H1 (cell line): Measurements from ENCODE around the gene CCDC30. TPM values are rescaled to one million over a fixed set of nuclear protein-coding genes. Genes with fewer than 3 reads are reported as not detected.

Experiments
- CTCF ChIA-PET: fragments of 300-600 bp; sonication (Branson Sonifier 250); formaldehyde crosslinking; loops from one replicate; lab custom pipeline; 2021; ENCODE audit not compliant: partially characterized antibody; lab: Charles Lee
- POLR2A ChIA-PET: fragments of 300-600 bp; sonication (Branson Sonifier 250); formaldehyde crosslinking; loops from one replicate; lab custom pipeline; 2021; ENCODE audit warnings: inconsistent platforms; ENCODE audit not compliant: partially characterized antibody; lab: Charles Lee
- DNase-seq, 2 experiments: peaks; one replicate each; pipeline versions ENCODE4 v3.0.0 to v3.0.0-alpha.2; 2010 to 2022; ENCODE audit warnings: low spot score in 2 of 2, low read depth in 1 of 2, mixed read lengths in 1 of 2
- FAIRE-seq: peaks from 2 replicates; lab custom pipeline; 2011; peaks lifted over from hg19 to GRCh38; lab: Jason Lieb, UNC
- H2AFZ ChIP-seq: 2 replicates; pipeline ENCODE4 v1.8.1; 2012; ENCODE audit warnings: low read length, inconsistent platforms
- H2AK5ac ChIP-seq: 2 replicates; pipeline ENCODE4 v1.6.1; 2013; ENCODE audit warnings: low read depth, low read length
- H2BK120ac ChIP-seq: replicated peaks from 2 replicates; pipeline ENCODE3; 2013; ENCODE audit warnings: low read depth, low read length, inconsistent platforms
- H2BK12ac ChIP-seq: 2 replicates; pipeline ENCODE4 v1.6.1; 2013; ENCODE audit warnings: low read depth, low read length
- H2BK15ac ChIP-seq: 2 replicates; pipeline ENCODE4 v1.6.1; 2013; ENCODE audit warnings: low read length
- H2BK20ac ChIP-seq: 2 replicates; pipeline ENCODE4 v1.6.1; 2013; ENCODE audit warnings: low read length
- H2BK5ac ChIP-seq: 2 replicates; pipeline ENCODE4 v1.6.1; 2013; ENCODE audit warnings: low read depth, low read length
- H3K14ac ChIP-seq: 2 replicates; pipeline ENCODE4 v1.6.1; 2013; ENCODE audit warnings: inconsistent platforms; ENCODE audit not compliant: insufficient read length
- H3K18ac ChIP-seq: 2 replicates; pipeline ENCODE4 v1.6.1; 2013; ENCODE audit warnings: low read length; ENCODE audit errors: extremely low read depth
- H3K23ac ChIP-seq: 2 replicates; pipeline ENCODE4 v1.6.1; 2013; ENCODE audit warnings: inconsistent platforms; ENCODE audit not compliant: insufficient read length
- H3K23me2 ChIP-seq: 2 replicates; pipeline ENCODE4 v1.6.1; 2013; ENCODE audit warnings: low read depth, low read length
- H3K27ac ChIP-seq: 2 replicates; pipeline ENCODE4 v1.6.1; 2011; ENCODE audit warnings: low read depth, low read length, inconsistent platforms
- H3K27me3 ChIP-seq, 4 experiments: replicated peaks in 1 of 4; 1 replicate in 1 of 4; 2 replicates in 3 of 4; pipeline versions ENCODE4 v1.6.1 to v1.8.1; 2011 to 2013; ENCODE audit warnings: low read length in 3 of 4, mild to moderate bottlenecking in 3 of 4, inconsistent platforms in 2 of 4, mixed read lengths in 2 of 4, moderate library complexity in 1 of 4; ENCODE audit not compliant: control insufficient read depth in 3 of 4, insufficient read depth in 3 of 4; ENCODE audit errors: extremely low read depth in 1 of 4
- H3K36me3 ChIP-seq, 4 experiments: 2 replicates each; pipeline versions ENCODE4 v1.6.1 to v1.8.1; 2011 to 2013; ENCODE audit warnings: mild to moderate bottlenecking in 4 of 4, low read length in 3 of 4, moderate library complexity in 2 of 4, control low read depth in 1 of 4, inconsistent platforms in 1 of 4; ENCODE audit not compliant: insufficient read depth in 4 of 4, control insufficient read depth in 2 of 4
- H3K4ac ChIP-seq: replicated peaks from 2 replicates; pipeline ENCODE3; 2013; ENCODE audit warnings: low read length, low read depth, mixed read lengths, inconsistent platforms; ENCODE audit not compliant: insufficient read length
- H3K4me1 ChIP-seq, 4 experiments: replicated peaks in 1 of 4; 1 replicate in 1 of 4; 2 replicates in 3 of 4; pipeline versions ENCODE4 v1.6.1 to v1.8.1; 2011 to 2013; ENCODE audit warnings: low read length in 3 of 4, inconsistent platforms in 2 of 4, mixed read lengths in 1 of 4; ENCODE audit not compliant: insufficient read depth in 4 of 4, control insufficient read depth in 3 of 4
- H3K4me2 ChIP-seq, 2 experiments: 2 replicates each; pipeline versions ENCODE4 v1.6.1 to v1.8.1; 2011 to 2013; ENCODE audit warnings: low read depth in 2 of 2, low read length in 2 of 2, control low read depth in 1 of 2, inconsistent platforms in 1 of 2, mild to moderate bottlenecking in 1 of 2; ENCODE audit not compliant: insufficient read depth in 1 of 2
- H3K4me3 ChIP-seq, 4 experiments: fragments of 200-600, 300-600 bp in 1 of 4; sonication (generic), shearing (Covaris generic), sonication (Bioruptor Twin) in 1 of 4; 2 replicates each; pipeline versions ENCODE4 v1.5.1 to v1.8.1; 2011 to 2016; ENCODE audit warnings: low read length in 4 of 4, low read depth in 3 of 4, control low read depth in 2 of 4, inconsistent platforms in 2 of 4, mild to moderate bottlenecking in 2 of 4, mixed read lengths in 1 of 4, moderate library complexity in 1 of 4; ENCODE audit not compliant: insufficient read depth in 2 of 4; ENCODE audit errors: extremely low read depth in 1 of 4
- H3K56ac ChIP-seq: replicated peaks from 2 replicates; pipeline ENCODE3; 2013; ENCODE audit warnings: low read depth, mild to moderate bottlenecking, mixed read lengths, low read length, inconsistent platforms; ENCODE audit not compliant: insufficient read length
- H3K79me1 ChIP-seq: 2 replicates; pipeline ENCODE4 v1.6.1; 2013; ENCODE audit warnings: low read depth, low read length, control low read depth
- H3K79me2 ChIP-seq, 2 experiments: 2 replicates each; pipeline versions ENCODE4 v1.6.1 to v1.8.1; 2012 to 2013; ENCODE audit warnings: low read length in 2 of 2, mild to moderate bottlenecking in 2 of 2, inconsistent platforms in 1 of 2; ENCODE audit not compliant: insufficient read depth in 2 of 2, control insufficient read depth in 1 of 2
- H3K9ac ChIP-seq, 4 experiments: replicated peaks in 1 of 4; 1 replicate in 1 of 4; 2 replicates in 3 of 4; pipeline versions ENCODE4 v1.6.1 to v1.8.1; 2011 to 2013; ENCODE audit warnings: low read depth in 3 of 4, low read length in 3 of 4, control low read depth in 2 of 4, mild to moderate bottlenecking in 2 of 4, moderate library complexity in 2 of 4, inconsistent platforms in 1 of 4; ENCODE audit errors: extremely low read depth in 1 of 4
- H3K9me3 ChIP-seq, 2 experiments: 2 replicates each; pipeline versions ENCODE4 v1.6.1 to v1.8.1; 2012 to 2013; ENCODE audit warnings: mild to moderate bottlenecking in 2 of 2, moderate library complexity in 2 of 2, control low read depth in 1 of 2, inconsistent platforms in 1 of 2, low read depth in 1 of 2, low read length in 1 of 2, mixed read lengths in 1 of 2; ENCODE audit not compliant: insufficient read depth in 2 of 2
- H4K20me1 ChIP-seq, 2 experiments: replicated peaks in 1 of 2; 2 replicates each; pipeline versions ENCODE3 to v1.8.1; 2011 to 2013; ENCODE audit warnings: inconsistent platforms in 2 of 2, low read length in 2 of 2, mild to moderate bottlenecking in 1 of 2; ENCODE audit not compliant: insufficient read depth in 2 of 2, control insufficient read depth in 1 of 2
- H4K5ac ChIP-seq: 2 replicates; pipeline ENCODE4 v1.6.1; 2013; ENCODE audit warnings: low read length, low read depth, mixed read lengths, inconsistent platforms; ENCODE audit not compliant: insufficient read length
- H4K8ac ChIP-seq: 2 replicates; pipeline ENCODE4 v1.8.0; 2013; ENCODE audit warnings: mild to moderate bottlenecking, moderate library complexity, low read length, inconsistent platforms; ENCODE audit not compliant: insufficient read depth; ENCODE audit errors: extremely low read depth
- H4K91ac ChIP-seq: replicated peaks from 2 replicates; pipeline ENCODE3; 2013; ENCODE audit warnings: low read length, mixed read lengths, inconsistent platforms; ENCODE audit not compliant: insufficient read length
- BRCA1 ChIP-seq: IDR thresholded peaks from 2 replicates; pipeline ENCODE4 v1.6.1; 2012; ENCODE audit warnings: low read depth, low read length, improper control_type of control experiment
- CBX5 ChIP-seq: fragments of 300-800, 300-1000 bp; sonication (generic); IDR thresholded peaks from 2 replicates; pipeline ENCODE4 v1.7.1; 2016; ENCODE audit warnings: antibody characterized with exemption, low read length, low read depth
- GTF2F1 ChIP-seq: IDR thresholded peaks from 2 replicates; pipeline ENCODE4 v1.6.1; 2012; ENCODE audit warnings: low read depth, low read length, improper control_type of control experiment, borderline replicate concordance
- HDAC6 ChIP-seq: IDR thresholded peaks from one replicate; pipeline ENCODE4 v1.7.1; 2012; ENCODE audit warnings: low read depth, mild to moderate bottlenecking, inconsistent platforms, low read length, moderate library complexity
- KDM1A ChIP-seq: fragments of 200-600, 300-600 bp; sonication (generic); IDR thresholded peaks from 2 replicates; pipeline ENCODE4 v1.7.1; 2016; ENCODE audit warnings: mild to moderate bottlenecking, low read length, borderline replicate concordance
- KDM5A ChIP-seq: fragments of 200-600 bp; IDR thresholded peaks from 2 replicates; pipeline ENCODE4 v1.7.1; 2012; ENCODE audit warnings: mild to moderate bottlenecking, low read length, inconsistent platforms, mixed read lengths
- MAFK ChIP-seq: IDR thresholded peaks from 2 replicates; pipeline ENCODE4 v1.6.1; 2012; ENCODE audit warnings: low read depth, mild to moderate bottlenecking, improper control_type of control experiment, low read length
- NANOG ChIP-seq: IDR thresholded peaks from 2 replicates; pipeline ENCODE4 v1.6.1; 2011; ENCODE audit warnings: low read length, low read depth, mild to moderate bottlenecking, inconsistent platforms; ENCODE audit not compliant: insufficient read depth, poor library complexity, severe bottlenecking
- POLR2A ChIP-seq, 2 experiments: IDR thresholded peaks; 1 replicate in 1 of 2; 2 replicates in 1 of 2; pipeline ENCODE4 v1.6.1; 2011; ENCODE audit warnings: low read depth in 2 of 2, low read length in 2 of 2, mild to moderate bottlenecking in 2 of 2; ENCODE audit errors: control extremely low read depth in 1 of 2
- RNF2 ChIP-seq: fragments of 200-900, 300-1000 bp; sonication (generic); IDR thresholded peaks from 2 replicates; pipeline ENCODE4 v1.7.1; 2016; ENCODE audit warnings: borderline replicate concordance, low read depth, mild to moderate bottlenecking, antibody characterized with exemption, low read length; ENCODE audit not compliant: poor library complexity, severe bottlenecking; ENCODE audit errors: missing control alignments
- SIX5 ChIP-seq: IDR thresholded peaks from 2 replicates; pipeline ENCODE4 v1.6.1; 2011; ENCODE audit warnings: mild to moderate bottlenecking, low read depth, low read length
- SP1 ChIP-seq: IDR thresholded peaks from 2 replicates; pipeline ENCODE4 v1.6.1; 2011; ENCODE audit warnings: low read depth, low read length
- SP4 ChIP-seq: IDR thresholded peaks from 2 replicates; pipeline ENCODE4 v1.6.1; 2012; ENCODE audit warnings: low read length, inconsistent platforms
- WGBS, 2 experiments: shearing (Covaris generic) in 1 of 2; methylation state at CpG; one replicate each; pipeline versions ENCODE4 v1.1.6 to v1.1.7; 2013 to 2015; ENCODE audit warnings: low lambda C conversion rate in 2 of 2, mixed read lengths in 2 of 2, inconsistent platforms in 1 of 2, low coverage in 1 of 2, missing lambda C conversion rate in 1 of 2; ENCODE audit not compliant: insufficient replicate concordance in 2 of 2, insufficient coverage in 1 of 2, insufficient read length in 1 of 2; ENCODE audit errors: extremely low coverage in 1 of 2, missing lambda C conversion rate in 1 of 2; 5-methylcytosine and 5-hydroxymethylcytosine counted together
- polyA plus RNA-seq, 7 experiments: library from polyadenylated mRNA; depleted of rRNA in 3 of 7; stranded (reverse) in 5 of 7; unstranded in 2 of 7; fragments of >200 nt in 5 of 7; fragments of 200-250 nt in 2 of 7; gene quantifications; 1 replicate in 5 of 7; 2 replicates in 1 of 7; 4 replicates in 1 of 7; pipeline versions ENCODE4 v1.2.1 to v1.2.3, GENCODE V29; 2011 to 2013; ENCODE audit warnings: missing spikeins in 2 of 7, mixed read lengths in 2 of 7
- total RNA-seq: library from RNA; stranded (reverse); fragmentation: NEBNext Ultra II Directional; extraction: Animal tissue kit (Norgen Biotek cat#: 25700); gene quantifications from 2 replicates; pipeline ENCODE4 v1.2.1, GENCODE V29; 2021
- TF ChIP-seq, protein P1 (sequence below): IDR thresholded peaks from 2 replicates; pipeline ENCODE4 v1.6.1; 2011; ENCODE audit warnings: low read depth, mild to moderate bottlenecking, low read length; ENCODE audit not compliant: insufficient read depth
- TF ChIP-seq, protein P2 (sequence below): IDR thresholded peaks from 2 replicates; pipeline ENCODE4 v1.6.1; 2012; ENCODE audit warnings: inconsistent platforms

The CCDC30 gene
- total and polyA plus RNA-seq, 2 of the 8 experiments (the other 6 are each of a cell fraction or from before 2014, with no cell fraction given) = 0.60 to 1.8 TPM

- no peaks in the 10 kb centered on the region for H3K27me3 ChIP-seq
- 97% methylated on average over 2 of the region's 4 CpGs; no CpG with 5 or more reads in 1 of the 2 experiments for WGBS, 2 experiments
- no peak overlapping the region for H2AK5ac ChIP-seq
- H2BK5ac ChIP-seq = no peak overlapping the region
- H3K27ac ChIP-seq = no peak overlapping the region
- H3K23ac ChIP-seq = no peak overlapping the region
- no peak overlapping the region for H3K56ac ChIP-seq
- no peaks in the 10 kb centered on the region for H3K36me3 ChIP-seq
- H2BK15ac ChIP-seq = no peak overlapping the region
- no peak overlapping the region for H3K9ac ChIP-seq
- H3K4me2 ChIP-seq = no peak overlapping the region
- no peaks in the 10 kb centered on the region for H3K4me1 ChIP-seq
- no peak overlapping the region for H4K91ac ChIP-seq
- no peak overlapping the region for H3K4me3 ChIP-seq
- no peak overlapping the region for H2BK20ac ChIP-seq
- H2AFZ ChIP-seq = no peak overlapping the region
- DNase-seq = no peak
- H4K5ac ChIP-seq = no peak overlapping the region
- FAIRE-seq = no peak
- H3K23me2 ChIP-seq = no peaks in the 10 kb centered on the region
- H3K18ac ChIP-seq = no peak overlapping the region
- H3K9me3 ChIP-seq = no peaks in the 10 kb centered on the region
- POLR2A ChIA-PET = no interaction called here
- no peak overlapping the region for H3K4ac ChIP-seq
- H4K8ac ChIP-seq = no peak overlapping the region
- CTCF ChIA-PET = interaction anchor here (1.0 kb wide), 1 partner anchor 132 kb away, joined by 3 read pairs; no protein-coding TSS in a partner anchor
- no peak overlapping the region for H2BK120ac ChIP-seq
- no peak overlapping the region for H2BK12ac ChIP-seq
- no peaks in the 10 kb centered on the region for H3K79me2 ChIP-seq
- no peaks in the 10 kb centered on the region for H3K79me1 ChIP-seq
- no peaks in the 10 kb centered on the region for H4K20me1 ChIP-seq
- no peak overlapping the region for H3K14ac ChIP-seq
- TF ChIP-seq, protein P1, sequence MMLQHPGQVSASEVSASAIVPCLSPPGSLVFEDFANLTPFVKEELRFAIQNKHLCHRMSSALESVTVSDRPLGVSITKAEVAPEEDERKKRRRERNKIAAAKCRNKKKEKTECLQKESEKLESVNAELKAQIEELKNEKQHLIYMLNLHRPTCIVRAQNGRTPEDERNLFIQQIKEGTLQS = no peak
- no peak for TF ChIP-seq NANOG
- TF ChIP-seq SP4 = no peak
- TF ChIP-seq, protein P2, sequence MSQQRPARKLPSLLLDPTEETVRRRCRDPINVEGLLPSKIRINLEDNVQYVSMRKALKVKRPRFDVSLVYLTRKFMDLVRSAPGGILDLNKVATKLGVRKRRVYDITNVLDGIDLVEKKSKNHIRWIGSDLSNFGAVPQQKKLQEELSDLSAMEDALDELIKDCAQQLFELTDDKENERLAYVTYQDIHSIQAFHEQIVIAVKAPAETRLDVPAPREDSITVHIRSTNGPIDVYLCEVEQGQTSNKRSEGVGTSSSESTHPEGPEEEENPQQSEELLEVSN = no peak
- no peak for TF ChIP-seq GTF2F1
- no peak for TF ChIP-seq CBX5
- TF ChIP-seq RNF2 = no peak
- TF ChIP-seq KDM5A = no peak
- no peak for TF ChIP-seq POLR2A (IDR thresholded peaks at IDR 0.05; ENCODE audit: control extremely low read depth in 1 of 2, low read depth in 2 of 2, low read length in 2 of 2)
- TF ChIP-seq KDM1A = no peak
- TF ChIP-seq HDAC6 = no peak
- TF ChIP-seq SIX5 = no peak
- no peak for TF ChIP-seq MAFK
- no peak for TF ChIP-seq SP1
- TF ChIP-seq BRCA1 = no peak
Observed at GRCh38 chr1:42613803-42614131, 150.7 kb downstream of the CCDC30 start.
